ENCODE data around the gene RAMAC.

GRCh38 chr15:82951472-82952157, 34.4 kb upstream of the RAMAC start:
- TF ChIP-seq, protein P1, sequence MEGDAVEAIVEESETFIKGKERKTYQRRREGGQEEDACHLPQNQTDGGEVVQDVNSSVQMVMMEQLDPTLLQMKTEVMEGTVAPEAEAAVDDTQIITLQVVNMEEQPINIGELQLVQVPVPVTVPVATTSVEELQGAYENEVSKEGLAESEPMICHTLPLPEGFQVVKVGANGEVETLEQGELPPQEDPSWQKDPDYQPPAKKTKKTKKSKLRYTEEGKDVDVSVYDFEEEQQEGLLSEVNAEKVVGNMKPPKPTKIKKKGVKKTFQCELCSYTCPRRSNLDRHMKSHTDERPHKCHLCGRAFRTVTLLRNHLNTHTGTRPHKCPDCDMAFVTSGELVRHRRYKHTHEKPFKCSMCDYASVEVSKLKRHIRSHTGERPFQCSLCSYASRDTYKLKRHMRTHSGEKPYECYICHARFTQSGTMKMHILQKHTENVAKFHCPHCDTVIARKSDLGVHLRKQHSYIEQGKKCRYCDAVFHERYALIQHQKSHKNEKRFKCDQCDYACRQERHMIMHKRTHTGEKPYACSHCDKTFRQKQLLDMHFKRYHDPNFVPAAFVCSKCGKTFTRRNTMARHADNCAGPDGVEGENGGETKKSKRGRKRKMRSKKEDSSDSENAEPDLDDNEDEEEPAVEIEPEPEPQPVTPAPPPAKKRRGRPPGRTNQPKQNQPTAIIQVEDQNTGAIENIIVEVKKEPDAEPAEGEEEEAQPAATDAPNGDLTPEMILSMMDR (IDR thresholded peaks at IDR 0.05; ENCODE audit: low read depth, low read length, poor library complexity, severe bottlenecking): no peak
- TF ChIP-seq EZH2phosphoT487 (IDR thresholded peaks at IDR 0.05; ENCODE audit: borderline replicate concordance, low read length): no peak; the same call in 1 of the 2 replicates

Data from DOHH2 (cell line).